HEK293 (cell line): ENCODE measurements around the gene TNFRSF1A.
A peak's percentile ranks its signal among the peaks of the same experiment; 100 is the strongest.

Experiments used
- CTCF ChIA-PET: fragments of 350-600 bp; formaldehyde crosslinking; extraction: SDS; loops from one replicate; lab custom pipeline; 2021; ENCODE audit warnings: antibody characterized with exemption; lab: Yijun Ruan, JAX
- POLR2A ChIA-PET: fragments of 300-600 bp; formaldehyde crosslinking; extraction: SDS; loops from one replicate; lab custom pipeline; 2020; ENCODE audit warnings: antibody characterized with exemption, inconsistent platforms; lab: Yijun Ruan, JAX
- H3K27ac ChIP-seq: fragments of 200-500 bp; sonication (Bioruptor generic); 2 replicates; pipeline ENCODE4 v1.5.1; 2014; ENCODE audit warnings: low read depth, low read length, control low read depth, inconsistent platforms; ENCODE audit errors: extremely low read depth
- H3K36me3 ChIP-seq, 2 experiments: fragments of 200-500 bp in 1 of 2; sonication (Bioruptor generic) in 1 of 2; 1 replicate in 1 of 2; 2 replicates in 1 of 2; pipeline ENCODE4 v1.5.1; 2014 to 2017; ENCODE audit warnings: inconsistent platforms in 2 of 2, low read length in 2 of 2; ENCODE audit not compliant: control insufficient read depth in 2 of 2, insufficient read depth in 1 of 2
- H3K4me1 ChIP-seq: fragments of 200-500 bp; sonication (Bioruptor generic); 2 replicates; pipeline ENCODE4 v1.5.1; 2014; ENCODE audit warnings: mild to moderate bottlenecking, low read length, inconsistent platforms; ENCODE audit not compliant: control insufficient read depth, insufficient read depth
- H3K4me3 ChIP-seq: 2 replicates; pipeline ENCODE4 v1.5.1; 2011; ENCODE audit warnings: low read depth, mild to moderate bottlenecking, control low read depth, low read length, moderate library complexity
- H3K9me3 ChIP-seq: fragments of 200-500 bp; sonication (Bioruptor generic); 2 replicates; pipeline ENCODE4 v1.5.1; 2014; ENCODE audit warnings: low read depth, low read length, inconsistent platforms; ENCODE audit not compliant: control insufficient read depth, insufficient read depth
- BCL11B ChIP-seq: fragments of 450-650 bp; formaldehyde crosslinking; IDR thresholded peaks from 2 replicates; pipeline ENCODE4 v1.5.1; 2016; ENCODE audit warnings: low read depth, missing biosample characterization, missing genetic modification characterization
- EGR2 ChIP-seq: fragments of 450-650 bp; formaldehyde crosslinking; IDR thresholded peaks from 2 replicates; pipeline ENCODE4 v1.5.1; 2016; ENCODE audit warnings: low read depth, missing biosample characterization, missing genetic modification characterization
- FEZF1 ChIP-seq: fragments of 450-650 bp; formaldehyde crosslinking; IDR thresholded peaks from 2 replicates; pipeline ENCODE4 v1.5.1; 2016; ENCODE audit warnings: missing biosample characterization, missing genetic modification characterization
- GLIS2 ChIP-seq: fragments of 450-650 bp; formaldehyde crosslinking; IDR thresholded peaks from 2 replicates; pipeline ENCODE4 v1.5.1; 2016; ENCODE audit warnings: missing biosample characterization, missing genetic modification characterization
- HOXC10 ChIP-seq: sonication (generic); formaldehyde crosslinking; IDR thresholded peaks from 2 replicates; pipeline ENCODE4 v1.8.1; 2023; ENCODE audit warnings: mild to moderate bottlenecking, missing genetic modification reagents
- KLF8 ChIP-seq: fragments of 450-650 bp; formaldehyde crosslinking; IDR thresholded peaks from 2 replicates; pipeline ENCODE4 v1.5.1; 2016; ENCODE audit warnings: missing biosample characterization, missing genetic modification characterization
- MZF1 ChIP-seq: fragments of 450-650 bp; formaldehyde crosslinking; IDR thresholded peaks from 2 replicates; pipeline ENCODE4 v1.5.1; 2017; ENCODE audit warnings: missing biosample characterization, missing genetic modification characterization, borderline replicate concordance
- OVOL3 ChIP-seq: fragments of 450-650 bp; formaldehyde crosslinking; IDR thresholded peaks from 2 replicates; pipeline ENCODE4 v1.5.1; 2016; ENCODE audit warnings: missing biosample characterization, missing genetic modification characterization
- SP2 ChIP-seq: fragments of 450-650 bp; formaldehyde crosslinking; IDR thresholded peaks from 2 replicates; pipeline ENCODE4 v1.5.1; 2016; ENCODE audit warnings: missing biosample characterization, missing genetic modification characterization
- TCF7L2 ChIP-seq: IDR thresholded peaks from 2 replicates; pipeline ENCODE4 v1.6.1; 2011; ENCODE audit warnings: low read depth, mild to moderate bottlenecking, inconsistent platforms, low read length, moderate library complexity, borderline replicate concordance
- WT1 ChIP-seq: fragments of 450-650 bp; formaldehyde crosslinking; IDR thresholded peaks from 2 replicates; pipeline ENCODE4 v1.5.1; 2016; ENCODE audit warnings: missing biosample characterization, missing genetic modification characterization
- ZBTB10 ChIP-seq: fragments of 450-650 bp; formaldehyde crosslinking; IDR thresholded peaks from 2 replicates; pipeline ENCODE4 v1.5.1; 2016; ENCODE audit warnings: missing biosample characterization, missing genetic modification characterization
- ZNF138 ChIP-seq: fragments of 450-650 bp; formaldehyde crosslinking; IDR thresholded peaks from 2 replicates; pipeline ENCODE4 v1.5.1; 2016; ENCODE audit warnings: missing biosample characterization, missing genetic modification characterization, borderline replicate concordance
- ZNF157 ChIP-seq: fragments of 450-650 bp; formaldehyde crosslinking; IDR thresholded peaks from 2 replicates; pipeline ENCODE4 v1.5.1; 2016; ENCODE audit warnings: missing biosample characterization, missing genetic modification characterization
- ZNF184 ChIP-seq: fragments of 450-650 bp; IDR thresholded peaks from 2 replicates; pipeline ENCODE4 v1.5.1; 2018; ENCODE audit warnings: missing biosample characterization, mild to moderate bottlenecking, missing genetic modification characterization
- ZNF2 ChIP-seq: fragments of 450-650 bp; formaldehyde crosslinking; IDR thresholded peaks from 2 replicates; pipeline ENCODE4 v1.5.1; 2016; ENCODE audit warnings: missing biosample characterization, missing genetic modification characterization
- ZNF202 ChIP-seq: fragments of 450-650 bp; formaldehyde crosslinking; IDR thresholded peaks from 2 replicates; pipeline ENCODE4 v1.5.1; 2016; ENCODE audit warnings: missing biosample characterization, missing genetic modification characterization, borderline replicate concordance
- ZNF211 ChIP-seq: fragments of 450-650 bp; formaldehyde crosslinking; IDR thresholded peaks from 2 replicates; pipeline ENCODE4 v1.5.1; 2016; ENCODE audit warnings: low read depth, missing biosample characterization, missing genetic modification characterization
- ZNF311 ChIP-seq: fragments of 450-650 bp; formaldehyde crosslinking; IDR thresholded peaks from 2 replicates; pipeline ENCODE4 v1.5.1; 2017; ENCODE audit warnings: missing biosample characterization, missing genetic modification characterization, borderline replicate concordance
- ZNF37A ChIP-seq: fragments of 450-650 bp; IDR thresholded peaks from 2 replicates; pipeline ENCODE4 v1.5.1; 2018; ENCODE audit warnings: missing biosample characterization, missing genetic modification characterization
- ZNF416 ChIP-seq: fragments of 450-650 bp; formaldehyde crosslinking; IDR thresholded peaks from 2 replicates; pipeline ENCODE4 v1.5.1; 2016; ENCODE audit warnings: missing biosample characterization, missing genetic modification characterization
- ZNF549 ChIP-seq: fragments of 450-650 bp; IDR thresholded peaks from 2 replicates; pipeline ENCODE4 v1.5.1; 2018; ENCODE audit warnings: missing biosample characterization, missing genetic modification characterization, mild to moderate bottlenecking, inconsistent platforms, moderate library complexity
- ZNF561 ChIP-seq: fragments of 450-650 bp; IDR thresholded peaks from 2 replicates; pipeline ENCODE4 v1.5.1; 2018; ENCODE audit warnings: missing biosample characterization, missing genetic modification characterization, borderline replicate concordance
- ZNF585B ChIP-seq: fragments of 450-650 bp; formaldehyde crosslinking; IDR thresholded peaks from 2 replicates; pipeline ENCODE4 v1.5.1; 2016; ENCODE audit warnings: missing biosample characterization, missing genetic modification characterization
- ZNF596 ChIP-seq: fragments of 450-650 bp; IDR thresholded peaks from 2 replicates; pipeline ENCODE4 v1.5.0; 2018; ENCODE audit warnings: missing biosample characterization, mild to moderate bottlenecking, missing genetic modification characterization, moderate library complexity
- ZNF600 ChIP-seq: fragments of 450-650 bp; formaldehyde crosslinking; IDR thresholded peaks from 2 replicates; pipeline ENCODE4 v1.5.1; 2016; ENCODE audit warnings: missing biosample characterization, missing genetic modification characterization
- ZNF837 ChIP-seq: fragments of 450-650 bp; formaldehyde crosslinking; IDR thresholded peaks from 2 replicates; pipeline ENCODE4 v1.5.1; 2016; ENCODE audit warnings: missing biosample characterization, missing genetic modification characterization
- TF ChIP-seq, protein P1 (sequence below): fragments of 450-650 bp; formaldehyde crosslinking; IDR thresholded peaks from 2 replicates; pipeline ENCODE4 v1.5.1; 2017; ENCODE audit warnings: missing biosample characterization, missing genetic modification characterization
- TF ChIP-seq, protein P2 (sequence below): fragments of 450-650 bp; formaldehyde crosslinking; conservative IDR thresholded peaks from 2 replicates; pipeline ENCODE4 v1.5.1; 2016; ENCODE audit warnings: low read depth, missing biosample characterization, missing genetic modification characterization

Gene TNFRSF1A

DNA sequence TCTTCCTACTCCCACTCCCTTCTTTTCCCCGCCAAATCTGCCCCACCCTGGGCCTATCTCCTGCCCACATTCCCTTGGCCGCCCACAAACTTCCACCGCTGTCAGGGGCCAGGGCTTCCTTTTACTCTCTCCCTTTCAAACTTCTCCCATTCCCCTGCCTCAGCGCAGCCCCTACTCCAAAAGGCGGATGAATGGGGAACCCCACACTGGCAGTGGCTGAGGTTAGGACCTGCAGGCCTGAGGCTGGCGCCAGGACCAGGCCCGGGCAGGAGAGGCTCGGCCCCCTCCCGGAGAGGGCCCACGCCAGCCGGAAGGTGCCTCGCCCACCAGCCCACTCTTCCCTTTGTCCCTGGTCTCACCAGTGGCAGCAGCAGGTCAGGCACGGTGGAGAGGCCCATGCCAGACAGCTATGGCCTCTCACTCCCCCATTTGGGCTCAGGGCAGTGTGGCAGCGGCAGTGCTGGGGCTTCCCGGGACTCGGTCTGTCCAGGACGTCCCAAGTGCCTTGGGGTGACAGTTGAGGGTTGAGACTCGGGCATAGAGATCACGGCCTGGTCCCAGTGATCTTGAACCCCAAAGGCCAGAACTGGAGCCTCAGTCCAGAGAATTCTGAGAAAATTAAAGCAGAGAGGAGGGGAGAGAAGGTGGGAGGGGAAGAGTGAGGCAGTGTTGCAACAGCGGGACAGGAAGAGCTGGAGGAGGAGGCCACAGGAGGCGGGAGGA lies at the start of gene TNFRSF1A:
Gene TNFRSF1A, minus strand, starts transcription at position 660 of the 723 bp plus-strand sequence. Its CDS starts 262 bp downstream, at position 398.
- Histone ChIP-seq H3K27ac (peak within 1 kb of the TSS; percentile 84), H3K4me3 (peak within 1 kb of the TSS; percentile 71), H3K4me1 (peaks cover 19% of the 10 kb centered on the region), H3K9me3 (no peaks in the 10 kb centered on the region), H3K36me3 (peaks cover 0 to 6% of the 10 kb centered on the region in 2 experiments; a peak in 1 of 3 replicates)
- CTCF ChIA-PET: interaction anchor here (0.7 to 2.3 kb wide), 5 partner anchors 15 to 82 kb away, joined by 3 to 7 read pairs (median 5); no protein-coding TSS in a partner anchor
- POLR2A ChIA-PET: interaction anchor here (0.7 to 2.7 kb wide), 10 partner anchors 12 to 193 kb away, joined by 3 to 9 read pairs (median 4); partner anchors contain the start of genes GAPDH, MRPL51 and VAMP1
- TF ChIP-seq ZNF211 (tag by site-specific recombination) (no peak), ZNF311 (tag by site-specific recombination) (no peak), ZNF184 (tag by site-specific recombination) (no peak), ZNF600 (tag by site-specific recombination) (peak; percentile 42), ZNF2 (tag by site-specific recombination) (peak; percentile 57; the same call in 1 of the 2 replicates), ZNF561 (tag by site-specific recombination) (0 out of 2 replicates have a peak, but pooled peaks have one; percentile 21), KLF8 (tag by site-specific recombination) (peak; percentile 98), ZNF549 (no peak), OVOL3 (tag by site-specific recombination) (no peak), EGR2 (tag by site-specific recombination) (peak; percentile 98), SP2 (tag by site-specific recombination) (peak; percentile 80), MZF1 (tag by site-specific recombination) (no peak), FEZF1 (tag by site-specific recombination) (no peak), ZNF138 (tag by site-specific recombination) (no peak), ZNF585B (tag by site-specific recombination) (no peak), BCL11B (tag by site-specific recombination) (peak; percentile 20; the same call in 1 of the 2 replicates), WT1 (peak; percentile 81), ZNF416 (no peak), TCF7L2 (no peak), ZNF157 (no peak), ZNF837 (no peak), GLIS2 (no peak; the same call in none of the 2 replicates), ZNF202 (tag by site-specific recombination) (no peak), ZNF37A (no peak), ZNF596 (tag by site-specific recombination) (no peak), HOXC10 (no peak), ZBTB10 (tag by site-specific recombination) (peak; percentile 42; the same call in 1 of the 2 replicates)
- TF ChIP-seq, protein P1, sequence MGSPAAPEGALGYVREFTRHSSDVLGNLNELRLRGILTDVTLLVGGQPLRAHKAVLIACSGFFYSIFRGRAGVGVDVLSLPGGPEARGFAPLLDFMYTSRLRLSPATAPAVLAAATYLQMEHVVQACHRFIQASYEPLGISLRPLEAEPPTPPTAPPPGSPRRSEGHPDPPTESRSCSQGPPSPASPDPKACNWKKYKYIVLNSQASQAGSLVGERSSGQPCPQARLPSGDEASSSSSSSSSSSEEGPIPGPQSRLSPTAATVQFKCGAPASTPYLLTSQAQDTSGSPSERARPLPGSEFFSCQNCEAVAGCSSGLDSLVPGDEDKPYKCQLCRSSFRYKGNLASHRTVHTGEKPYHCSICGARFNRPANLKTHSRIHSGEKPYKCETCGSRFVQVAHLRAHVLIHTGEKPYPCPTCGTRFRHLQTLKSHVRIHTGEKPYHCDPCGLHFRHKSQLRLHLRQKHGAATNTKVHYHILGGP: no peak
- TF ChIP-seq, protein P2, sequence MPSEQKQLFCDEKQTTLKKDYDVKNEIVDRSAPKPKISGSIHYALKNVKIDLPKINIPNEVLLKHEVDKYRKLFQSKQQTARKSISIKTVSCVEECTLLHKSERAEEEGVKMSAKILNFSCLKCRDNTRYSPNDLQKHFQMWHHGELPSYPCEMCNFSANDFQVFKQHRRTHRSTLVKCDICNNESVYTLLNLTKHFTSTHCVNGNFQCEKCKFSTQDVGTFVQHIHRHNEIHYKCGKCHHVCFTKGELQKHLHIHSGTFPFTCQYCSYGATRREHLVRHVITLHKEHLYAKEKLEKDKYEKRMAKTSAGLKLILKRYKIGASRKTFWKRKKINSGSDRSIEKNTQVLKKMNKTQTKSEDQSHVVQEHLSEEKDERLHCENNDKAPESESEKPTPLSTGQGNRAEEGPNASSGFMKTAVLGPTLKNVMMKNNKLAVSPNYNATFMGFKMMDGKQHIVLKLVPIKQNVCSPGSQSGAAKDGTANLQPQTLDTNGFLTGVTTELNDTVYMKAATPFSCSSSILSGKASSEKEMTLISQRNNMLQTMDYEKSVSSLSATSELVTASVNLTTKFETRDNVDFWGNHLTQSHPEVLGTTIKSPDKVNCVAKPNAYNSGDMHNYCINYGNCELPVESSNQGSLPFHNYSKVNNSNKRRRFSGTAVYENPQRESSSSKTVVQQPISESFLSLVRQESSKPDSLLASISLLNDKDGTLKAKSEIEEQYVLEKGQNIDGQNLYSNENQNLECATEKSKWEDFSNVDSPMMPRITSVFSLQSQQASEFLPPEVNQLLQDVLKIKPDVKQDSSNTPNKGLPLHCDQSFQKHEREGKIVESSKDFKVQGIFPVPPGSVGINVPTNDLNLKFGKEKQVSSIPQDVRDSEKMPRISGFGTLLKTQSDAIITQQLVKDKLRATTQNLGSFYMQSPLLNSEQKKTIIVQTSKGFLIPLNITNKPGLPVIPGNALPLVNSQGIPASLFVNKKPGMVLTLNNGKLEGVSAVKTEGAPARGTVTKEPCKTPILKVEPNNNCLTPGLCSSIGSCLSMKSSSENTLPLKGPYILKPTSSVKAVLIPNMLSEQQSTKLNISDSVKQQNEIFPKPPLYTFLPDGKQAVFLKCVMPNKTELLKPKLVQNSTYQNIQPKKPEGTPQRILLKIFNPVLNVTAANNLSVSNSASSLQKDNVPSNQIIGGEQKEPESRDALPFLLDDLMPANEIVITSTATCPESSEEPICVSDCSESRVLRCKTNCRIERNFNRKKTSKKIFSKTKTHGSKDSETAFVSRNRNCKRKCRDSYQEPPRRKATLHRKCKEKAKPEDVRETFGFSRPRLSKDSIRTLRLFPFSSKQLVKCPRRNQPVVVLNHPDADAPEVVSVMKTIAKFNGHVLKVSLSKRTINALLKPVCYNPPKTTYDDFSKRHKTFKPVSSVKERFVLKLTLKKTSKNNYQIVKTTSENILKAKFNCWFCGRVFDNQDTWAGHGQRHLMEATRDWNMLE (tag by site-specific recombination): no peak
